Activated T-cell treated with anti-CD3 and anti-CD28 coated beads for 1 hour (primary cell): ENCODE measurements around the gene KASH5.

Experiments used
- DNase-seq: peaks from one replicate; pipeline ENCODE4 v3.0.0-alpha.2; 2020; ENCODE audit warnings: low read depth

The KASH5 gene

GRCh38 chr19:49387936-49388372 lies at the start of gene KASH5:
Gene KASH5 (plus strand): TSS chr19:49388249. CDS start chr19:49390884, 2,635 bp downstream.
- peak; percentile 85 for DNase-seq

- DNase-seq = no peak
Observed at GRCh38 chr19:49338691-49339300, 49.3 kb upstream of the KASH5 start.

- DNase-seq = no peak
Observed at GRCh38 chr19:49339301-49340068, 48.6 kb upstream of the KASH5 start.

GRCh38 chr19:49340069-49340864 lies 47.8 kb upstream of the KASH5 start:
- DNase-seq = no peak

GRCh38 chr19:49340865-49341718 lies 47.0 kb upstream of the KASH5 start:
- DNase-seq = no peak

- no peak for DNase-seq
Observed at GRCh38 chr19:49342291-49342721, 45.7 kb upstream of the KASH5 start.

GRCh38 chr19:49343123-49343522 lies 44.9 kb upstream of the KASH5 start:
- DNase-seq = no peak

- no peak for DNase-seq
Observed at GRCh38 chr19:49344505-49345423, 43.3 kb upstream of the KASH5 start.

GRCh38 chr19:49347191-49347590 lies 40.9 kb upstream of the KASH5 start:
- no peak for DNase-seq

GRCh38 chr19:49347835-49348234 lies 40.2 kb upstream of the KASH5 start:
- DNase-seq = no peak

- DNase-seq = no peak
Observed at GRCh38 chr19:49348305-49349189, 39.5 kb upstream of the KASH5 start.

GRCh38 chr19:49349567-49349966 lies 38.5 kb upstream of the KASH5 start:
- DNase-seq = no peak

- no peak for DNase-seq
Observed at GRCh38 chr19:49355909-49356353, 32.1 kb upstream of the KASH5 start.

GRCh38 chr19:49356382-49356781 lies 31.7 kb upstream of the KASH5 start:
- no peak for DNase-seq

- DNase-seq = no peak
Observed at GRCh38 chr19:49357186-49357585, 30.9 kb upstream of the KASH5 start.

GRCh38 chr19:49359851-49360820 lies 27.9 kb upstream of the KASH5 start:
- no peak for DNase-seq

GRCh38 chr19:49361438-49362047 lies 26.5 kb upstream of the KASH5 start:
- no peak for DNase-seq
